Right lobe of liver (tissue), 4 donors: ENCODE results near the gene BCR.

Experiments
- POLR2A ChIP-seq: fragments of 450-650 bp; IDR thresholded peaks from one replicate; pipeline ENCODE4 v1.6.1; 2017; ENCODE audit warnings: antibody characterized with exemption, mild to moderate bottlenecking
- TF ChIP-seq, protein P1 (sequence below), 4 donors: fragments of 200-600 bp in 3 of 4; fragments of 450-650 bp in 1 of 4; IDR thresholded peaks; one replicate each; pipeline versions ENCODE4 v1.5.1 to v1.8.0; 2016 to 2022; ENCODE audit warnings: antibody characterized with exemption in 4 of 4, mild to moderate bottlenecking in 2 of 4
- donor health status: DM: no; HTN: no; CAD: no.
- donor health status: DM: no; HTN: no; CAD: no.
- donor health status: DM: no; HTN: yes; CAD: no.

GRCh38 chr22:23192558-23192957, 12.2 kb downstream of the BCR start:
- TF ChIP-seq, protein P1, sequence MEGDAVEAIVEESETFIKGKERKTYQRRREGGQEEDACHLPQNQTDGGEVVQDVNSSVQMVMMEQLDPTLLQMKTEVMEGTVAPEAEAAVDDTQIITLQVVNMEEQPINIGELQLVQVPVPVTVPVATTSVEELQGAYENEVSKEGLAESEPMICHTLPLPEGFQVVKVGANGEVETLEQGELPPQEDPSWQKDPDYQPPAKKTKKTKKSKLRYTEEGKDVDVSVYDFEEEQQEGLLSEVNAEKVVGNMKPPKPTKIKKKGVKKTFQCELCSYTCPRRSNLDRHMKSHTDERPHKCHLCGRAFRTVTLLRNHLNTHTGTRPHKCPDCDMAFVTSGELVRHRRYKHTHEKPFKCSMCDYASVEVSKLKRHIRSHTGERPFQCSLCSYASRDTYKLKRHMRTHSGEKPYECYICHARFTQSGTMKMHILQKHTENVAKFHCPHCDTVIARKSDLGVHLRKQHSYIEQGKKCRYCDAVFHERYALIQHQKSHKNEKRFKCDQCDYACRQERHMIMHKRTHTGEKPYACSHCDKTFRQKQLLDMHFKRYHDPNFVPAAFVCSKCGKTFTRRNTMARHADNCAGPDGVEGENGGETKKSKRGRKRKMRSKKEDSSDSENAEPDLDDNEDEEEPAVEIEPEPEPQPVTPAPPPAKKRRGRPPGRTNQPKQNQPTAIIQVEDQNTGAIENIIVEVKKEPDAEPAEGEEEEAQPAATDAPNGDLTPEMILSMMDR (IDR thresholded peaks at IDR 0.05): no peak
- no peak for TF ChIP-seq POLR2A
